ENCODE measurements around the gene IGFBP2.

Gene IGFBP2

GRCh38 chr2:216665242-216665641, 32.0 kb downstream of the IGFBP2 start:
- no peak for DNase-seq

- no peak for DNase-seq
Measured at GRCh38 chr2:216665717-216666116, 32.5 kb downstream of the IGFBP2 start.

GRCh38 chr2:216666461-216667233, 33.4 kb downstream of the IGFBP2 start:
- DNase-seq, result peak; percentile 88

- no peak for DNase-seq
Measured at GRCh38 chr2:216670266-216671080, 37.3 kb downstream of the IGFBP2 start.

GRCh38 chr2:216671081-216671411, 37.8 kb downstream of the IGFBP2 start:
- no peak for DNase-seq

- no peak for DNase-seq
Measured at GRCh38 chr2:216671791-216672343, 38.6 kb downstream of the IGFBP2 start.

- DNase-seq, result no peak
Measured at GRCh38 chr2:216672466-216672865, 39.2 kb downstream of the IGFBP2 start.

GRCh38 chr2:216673021-216673420, 39.8 kb downstream of the IGFBP2 start:
- no peak for DNase-seq

- DNase-seq, result no peak
Measured at GRCh38 chr2:216673609-216674008, 40.4 kb downstream of the IGFBP2 start.

GRCh38 chr2:216674376-216674775, 41.2 kb downstream of the IGFBP2 start:
- DNase-seq, result no peak

GRCh38 chr2:216676630-216677029, 43.4 kb downstream of the IGFBP2 start:
- no peak for DNase-seq

- DNase-seq, result no peak
Measured at GRCh38 chr2:216677439-216678097, 44.3 kb downstream of the IGFBP2 start.

- no peak for DNase-seq
Measured at GRCh38 chr2:216678098-216678465, 44.9 kb downstream of the IGFBP2 start.

- DNase-seq, result no peak
Measured at GRCh38 chr2:216678813-216679657, 45.8 kb downstream of the IGFBP2 start.

GRCh38 chr2:216679658-216680024, 46.4 kb downstream of the IGFBP2 start:
- DNase-seq, result no peak

- DNase-seq, result no peak
Measured at GRCh38 chr2:216680951-216681629, 47.9 kb downstream of the IGFBP2 start.

- no peak for DNase-seq
Measured at GRCh38 chr2:216681683-216682082, 48.5 kb downstream of the IGFBP2 start.

GRCh38 chr2:216683846-216684245, 50.6 kb downstream of the IGFBP2 start:
- DNase-seq, result no peak

- no peak for DNase-seq
Measured at GRCh38 chr2:216685327-216685875, 52.2 kb downstream of the IGFBP2 start.

- DNase-seq, result no peak
Measured at GRCh38 chr2:216687111-216687510, 53.9 kb downstream of the IGFBP2 start.

GRCh38 chr2:216687646-216688045, 54.4 kb downstream of the IGFBP2 start:
- peak; percentile 71 for DNase-seq
